SK-N-MC (cell line): ENCODE data around the gene ELFN2.

ENCODE experiments used
- EZH2 ChIP-seq: fragments of 200-600 bp; sonication (generic); IDR thresholded peaks from one replicate; pipeline ENCODE4 v1.6.1; 2017; ENCODE audit warnings: antibody characterized with exemption
- POLR2AphosphoS5 ChIP-seq: IDR thresholded peaks from 2 replicates; pipeline ENCODE4 v1.6.1; 2012; ENCODE audit warnings: mild to moderate bottlenecking, low read depth, low read length, borderline replicate concordance

DNA sequence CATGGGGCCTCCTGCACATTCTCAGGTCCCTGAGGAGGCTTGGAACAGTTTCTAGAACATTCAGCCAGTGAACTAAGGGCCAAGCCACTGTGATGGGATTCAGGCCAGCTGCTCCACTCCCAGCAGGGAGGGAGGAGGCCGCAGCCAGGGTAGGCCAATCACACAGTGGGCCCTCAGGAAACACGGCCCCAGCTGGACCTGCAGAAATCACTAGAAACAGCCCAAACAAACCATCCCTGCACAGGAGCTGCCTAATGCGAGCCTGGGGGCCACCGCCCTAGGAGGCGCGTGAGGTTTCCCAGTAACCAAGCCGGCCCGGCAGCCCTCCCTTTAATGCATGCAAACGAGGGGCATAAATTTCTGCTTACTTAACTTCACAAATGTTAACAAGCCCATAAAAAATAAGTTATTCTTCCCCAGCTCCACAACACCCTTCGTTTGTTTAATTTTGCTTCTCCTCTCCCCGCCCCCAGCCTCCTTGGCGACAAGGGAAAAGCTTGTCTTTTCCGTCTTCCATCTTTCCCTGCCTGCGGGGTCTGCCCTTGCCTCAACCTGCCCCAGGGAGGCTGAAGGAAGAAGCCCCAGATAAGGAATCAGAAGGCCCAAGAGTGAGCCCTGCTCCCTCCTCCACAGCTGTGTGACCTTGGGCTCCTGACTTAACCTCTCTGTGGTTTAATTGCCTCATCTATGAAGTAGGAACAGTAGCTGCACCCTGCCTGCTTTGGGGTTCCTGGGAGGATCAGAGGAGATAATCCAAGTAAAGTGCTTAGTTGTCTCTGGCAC is 25.7 kb downstream of the ELFN2 start:
- TF ChIP-seq EZH2 (no peak), POLR2AphosphoS5 (no peak)
